Esophagus squamous epithelium (tissue), 4 donors: ENCODE data around the gene PLXNA3.

Experiments
- CTCF ChIP-seq, 6 experiments: fragments of 450-650 bp in 4 of 6; fragments of 200-600 bp in 2 of 6; sonication (generic) in 2 of 6; IDR thresholded peaks; one replicate each; pipeline ENCODE4 v1.5.1; 2016 to 2019; ENCODE audit warnings: antibody characterized with exemption in 6 of 6, mild to moderate bottlenecking in 4 of 6, moderate library complexity in 4 of 6
- POLR2A ChIP-seq, 4 donors: fragments of 450-650 bp; IDR thresholded peaks; one replicate each; pipeline ENCODE4 v1.6.1; 2017; ENCODE audit warnings: antibody characterized with exemption in 4 of 4, mild to moderate bottlenecking in 4 of 4, moderate library complexity in 3 of 4

- no peak for TF ChIP-seq CTCF (IDR thresholded peaks at IDR 0.05)
- no peak for TF ChIP-seq POLR2A (IDR thresholded peaks at IDR 0.05)
Measured at GRCh38 chrX:154470434-154470833, 12.4 kb downstream of the PLXNA3 start.
